Neural cell (in vitro differentiated cells): ENCODE results near the gene FAM124A.

ENCODE experiments used
- EP300 ChIP-seq: fragments of 450-650 bp; conservative IDR thresholded peaks from 2 replicates; pipeline ENCODE4 v1.6.1; 2014; ENCODE audit warnings: antibody characterized with exemption, mild to moderate bottlenecking, moderate library complexity; ENCODE audit not compliant: poor library complexity, severe bottlenecking
- EZH2 ChIP-seq: fragments of 200-600, 300-800 bp; shearing (Covaris generic), sonication (generic); IDR thresholded peaks from 2 replicates; pipeline ENCODE4 v1.6.1; 2014; ENCODE audit warnings: antibody characterized with exemption, low read length, borderline replicate concordance, mild to moderate bottlenecking; ENCODE audit not compliant: insufficient read depth, poor library complexity, severe bottlenecking
- POLR2AphosphoS5 ChIP-seq: IDR thresholded peaks from 2 replicates; pipeline ENCODE4 v1.6.1; 2012
- RAD21 ChIP-seq: fragments of 450-650 bp; conservative IDR thresholded peaks from 2 replicates; pipeline ENCODE4 v1.6.1; 2014; ENCODE audit warnings: antibody characterized with exemption, mild to moderate bottlenecking, moderate library complexity
- TAF1 ChIP-seq: IDR thresholded peaks from 2 replicates; pipeline ENCODE4 v1.6.1; 2012; ENCODE audit warnings: low read depth
- TF ChIP-seq, protein P1 (sequence below): fragments of 450-650 bp; IDR thresholded peaks from 2 replicates; pipeline ENCODE4 v1.5.1; 2014; ENCODE audit warnings: antibody characterized with exemption, mild to moderate bottlenecking, moderate library complexity; ENCODE audit not compliant: poor library complexity, severe bottlenecking

DNA sequence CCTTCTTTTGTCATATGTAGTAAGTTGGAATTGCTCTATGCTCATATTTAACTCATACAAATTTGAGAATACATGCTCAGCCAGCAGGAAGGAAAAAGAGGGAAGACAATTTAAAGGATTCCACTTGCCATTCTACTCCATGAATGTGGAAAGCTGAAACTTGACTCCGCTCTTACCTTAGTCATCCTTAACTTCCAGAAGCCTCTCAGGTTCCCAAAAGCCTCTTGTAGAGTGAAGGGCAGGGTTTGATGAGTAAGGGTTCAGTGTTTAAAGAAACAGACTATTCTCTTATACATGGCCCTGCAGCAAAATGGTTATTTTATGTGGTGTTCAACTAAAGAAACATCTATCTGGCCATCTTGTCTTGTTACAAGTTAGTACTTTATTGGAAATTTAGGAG is 27.1 kb downstream of the FAM124A start:
- no peak for TF ChIP-seq EP300
- TF ChIP-seq, protein P1, sequence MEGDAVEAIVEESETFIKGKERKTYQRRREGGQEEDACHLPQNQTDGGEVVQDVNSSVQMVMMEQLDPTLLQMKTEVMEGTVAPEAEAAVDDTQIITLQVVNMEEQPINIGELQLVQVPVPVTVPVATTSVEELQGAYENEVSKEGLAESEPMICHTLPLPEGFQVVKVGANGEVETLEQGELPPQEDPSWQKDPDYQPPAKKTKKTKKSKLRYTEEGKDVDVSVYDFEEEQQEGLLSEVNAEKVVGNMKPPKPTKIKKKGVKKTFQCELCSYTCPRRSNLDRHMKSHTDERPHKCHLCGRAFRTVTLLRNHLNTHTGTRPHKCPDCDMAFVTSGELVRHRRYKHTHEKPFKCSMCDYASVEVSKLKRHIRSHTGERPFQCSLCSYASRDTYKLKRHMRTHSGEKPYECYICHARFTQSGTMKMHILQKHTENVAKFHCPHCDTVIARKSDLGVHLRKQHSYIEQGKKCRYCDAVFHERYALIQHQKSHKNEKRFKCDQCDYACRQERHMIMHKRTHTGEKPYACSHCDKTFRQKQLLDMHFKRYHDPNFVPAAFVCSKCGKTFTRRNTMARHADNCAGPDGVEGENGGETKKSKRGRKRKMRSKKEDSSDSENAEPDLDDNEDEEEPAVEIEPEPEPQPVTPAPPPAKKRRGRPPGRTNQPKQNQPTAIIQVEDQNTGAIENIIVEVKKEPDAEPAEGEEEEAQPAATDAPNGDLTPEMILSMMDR = no peak
- TF ChIP-seq EZH2 = no peak
- no peak for TF ChIP-seq POLR2AphosphoS5
- no peak for TF ChIP-seq RAD21
- TF ChIP-seq TAF1 = no peak
